ENCODE measurements around the gene CCDC102B. TPM values are rescaled to one million over a fixed set of nuclear protein-coding genes. Genes with fewer than 3 reads are reported as not detected.

Gene CCDC102B
- polyA plus RNA-seq, 1 donor, result 8.2 TPM

DNA sequence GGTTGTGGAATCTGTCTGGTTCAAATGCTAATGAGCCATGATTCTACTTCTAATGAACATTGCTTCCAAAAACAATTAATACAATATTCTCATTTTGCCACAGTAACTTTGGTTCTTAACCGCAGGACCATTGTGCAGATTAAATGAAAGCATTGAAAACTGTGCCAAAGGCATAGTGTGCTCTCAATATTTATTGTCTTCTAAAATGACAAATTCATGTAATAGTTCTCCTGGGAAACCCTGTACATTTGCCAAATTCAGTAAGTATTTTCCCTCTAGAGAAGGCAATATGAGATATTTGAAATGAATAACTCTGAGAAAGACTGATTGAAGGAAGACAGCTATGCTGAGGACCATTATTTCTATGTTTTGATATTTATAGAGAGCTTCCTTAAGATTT, 246.3 kb downstream of the CCDC102B start:
- Histone ChIP-seq H3K4me1 (ENCODE audit: control insufficient read depth, insufficient read depth, low read length) (no peaks in the 10 kb centered on the region), H3K27ac (ENCODE audit: low read length) (no peak overlapping the region), H3K36me3 (ENCODE audit: control insufficient read depth, insufficient read depth, low read length) (no peaks in the 10 kb centered on the region), H3K9me3 (ENCODE audit: control insufficient read depth, low read depth, low read length) (no peaks in the 10 kb centered on the region), H3K27me3 (ENCODE audit: control insufficient read depth, insufficient read depth, low read length) (no peaks in the 10 kb centered on the region), H3K4me3 (ENCODE audit: low read length) (no peak overlapping the region)
- WGBS (ENCODE audit: insufficient coverage, low lambda C conversion rate), result 100% methylated on average over 1 of the region's 1 CpG
- DNase-seq, result no peak

DNA sequence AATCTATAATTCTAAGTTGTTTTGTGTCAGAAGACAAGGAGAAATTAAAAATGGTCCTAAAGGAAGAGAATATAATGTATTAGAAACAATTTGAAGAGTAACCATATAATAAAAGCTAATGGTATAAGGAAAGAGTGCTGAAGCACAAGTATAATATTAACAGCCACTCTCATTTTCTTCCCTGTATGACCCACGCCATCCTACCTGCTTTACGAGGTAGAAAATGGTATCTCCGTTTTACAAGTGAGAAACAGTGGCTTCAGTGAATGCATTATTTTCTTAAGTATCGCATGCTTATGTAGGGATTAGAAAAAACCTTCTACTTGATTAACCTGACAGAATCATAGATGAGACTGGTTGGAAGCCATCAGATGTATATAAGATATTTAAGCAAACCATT, 266.2 kb downstream of the CCDC102B start:
- 0% methylated on average over 2 of the region's 4 CpGs for WGBS (ENCODE audit: insufficient coverage, low lambda C conversion rate)
- Histone ChIP-seq H3K9me3 (ENCODE audit: control insufficient read depth, low read depth, low read length) (no peaks in the 10 kb centered on the region), H3K27me3 (ENCODE audit: control insufficient read depth, insufficient read depth, low read length) (no peaks in the 10 kb centered on the region), H3K36me3 (ENCODE audit: control insufficient read depth, insufficient read depth, low read length) (no peaks in the 10 kb centered on the region), H3K4me3 (ENCODE audit: low read length) (no peak overlapping the region), H3K27ac (ENCODE audit: low read length) (no peak overlapping the region), H3K4me1 (ENCODE audit: control insufficient read depth, insufficient read depth, low read length) (no peaks in the 10 kb centered on the region)
- no peak for DNase-seq

DNA sequence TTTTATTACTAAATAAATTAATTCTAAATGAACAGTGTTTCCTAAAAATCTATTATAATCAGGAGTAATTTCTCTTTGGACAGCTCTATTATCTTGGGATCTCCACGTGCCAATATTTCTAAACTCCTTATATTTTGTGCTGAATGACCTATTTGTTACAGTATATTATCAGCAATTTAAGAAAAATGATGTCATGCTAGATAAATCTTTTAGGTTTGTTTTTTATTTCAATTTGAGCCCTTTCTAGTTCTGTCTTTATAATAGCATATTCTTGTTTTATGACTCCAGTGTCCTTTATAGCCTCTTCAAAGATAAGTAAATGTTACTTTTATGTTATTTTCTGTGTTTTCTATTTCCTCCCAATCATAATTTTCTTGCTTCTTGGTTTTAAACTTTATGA, 269.2 kb downstream of the CCDC102B start:
- no peaks in the 10 kb centered on the region for H3K36me3 ChIP-seq (ENCODE audit: control insufficient read depth, insufficient read depth, low read length)
- no peaks in the 10 kb centered on the region for H3K4me1 ChIP-seq (ENCODE audit: control insufficient read depth, insufficient read depth, low read length)
- WGBS (ENCODE audit: insufficient coverage, low lambda C conversion rate), result no CpG with 5 or more reads among the region's 1 CpG
- no peaks in the 10 kb centered on the region for H3K27me3 ChIP-seq (ENCODE audit: control insufficient read depth, insufficient read depth, low read length)
- H3K4me3 ChIP-seq (ENCODE audit: low read length), result no peak overlapping the region
- H3K9me3 ChIP-seq (ENCODE audit: control insufficient read depth, low read depth, low read length), result no peaks in the 10 kb centered on the region
- DNase-seq, result no peak
- no peak overlapping the region for H3K27ac ChIP-seq (ENCODE audit: low read length)

DNA sequence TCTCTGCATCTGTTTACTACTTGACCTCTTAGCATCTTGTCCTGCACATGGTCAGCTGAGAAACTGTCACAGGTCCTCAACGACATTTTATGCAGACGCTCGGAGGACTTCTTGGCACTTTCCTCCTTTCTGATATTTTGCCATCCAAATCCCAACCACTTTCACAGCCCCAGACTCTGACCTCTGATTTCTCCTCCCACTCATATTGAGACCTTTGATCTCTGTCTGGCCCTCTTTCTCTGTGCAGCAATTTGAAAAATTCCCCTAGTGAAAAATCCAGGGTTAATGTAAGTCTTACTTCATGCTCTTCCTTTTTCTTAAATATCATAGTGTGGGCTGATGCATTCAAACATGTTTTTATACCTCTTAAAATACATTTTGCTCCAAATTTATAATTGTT, 273.8 kb downstream of the CCDC102B start:
- Histone ChIP-seq H3K9me3 (ENCODE audit: control insufficient read depth, low read depth, low read length) (no peaks in the 10 kb centered on the region), H3K4me1 (ENCODE audit: control insufficient read depth, insufficient read depth, low read length) (no peaks in the 10 kb centered on the region), H3K27me3 (ENCODE audit: control insufficient read depth, insufficient read depth, low read length) (no peaks in the 10 kb centered on the region), H3K4me3 (ENCODE audit: low read length) (no peak overlapping the region), H3K27ac (ENCODE audit: low read length) (no peak overlapping the region), H3K36me3 (ENCODE audit: control insufficient read depth, insufficient read depth, low read length) (no peaks in the 10 kb centered on the region)
- DNase-seq, result no peak
- WGBS (ENCODE audit: insufficient coverage, low lambda C conversion rate), result 100% methylated on average over 3 of the region's 3 CpGs

DNA sequence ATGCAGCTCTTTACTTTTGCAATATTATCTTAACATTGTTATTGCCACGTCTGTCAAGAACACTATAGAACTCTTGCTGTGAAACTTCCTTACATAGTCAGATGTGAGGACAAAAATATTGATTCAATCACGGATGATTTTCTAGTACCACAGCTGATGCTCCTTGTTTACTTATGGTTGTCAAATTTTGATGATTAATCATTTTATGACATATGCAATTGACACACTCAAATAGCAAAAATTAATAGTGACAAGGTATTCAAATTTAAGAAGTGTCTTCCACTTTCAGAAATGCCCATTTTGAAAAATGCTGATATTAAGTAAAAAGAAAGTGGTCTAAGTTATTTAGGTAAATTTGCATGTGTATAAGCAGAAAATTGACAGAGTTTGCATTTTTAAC, 284.0 kb downstream of the CCDC102B start:
- Histone ChIP-seq H3K27ac (ENCODE audit: low read length) (no peak overlapping the region), H3K36me3 (ENCODE audit: control insufficient read depth, insufficient read depth, low read length) (no peaks in the 10 kb centered on the region), H3K9me3 (ENCODE audit: control insufficient read depth, low read depth, low read length) (no peaks in the 10 kb centered on the region), H3K27me3 (ENCODE audit: control insufficient read depth, insufficient read depth, low read length) (no peaks in the 10 kb centered on the region), H3K4me1 (ENCODE audit: control insufficient read depth, insufficient read depth, low read length) (no peaks in the 10 kb centered on the region), H3K4me3 (ENCODE audit: low read length) (no peak overlapping the region)
- no peak for DNase-seq
- WGBS (ENCODE audit: insufficient coverage, low lambda C conversion rate), result 29% methylated on average over 1 of the region's 2 CpGs

DNA sequence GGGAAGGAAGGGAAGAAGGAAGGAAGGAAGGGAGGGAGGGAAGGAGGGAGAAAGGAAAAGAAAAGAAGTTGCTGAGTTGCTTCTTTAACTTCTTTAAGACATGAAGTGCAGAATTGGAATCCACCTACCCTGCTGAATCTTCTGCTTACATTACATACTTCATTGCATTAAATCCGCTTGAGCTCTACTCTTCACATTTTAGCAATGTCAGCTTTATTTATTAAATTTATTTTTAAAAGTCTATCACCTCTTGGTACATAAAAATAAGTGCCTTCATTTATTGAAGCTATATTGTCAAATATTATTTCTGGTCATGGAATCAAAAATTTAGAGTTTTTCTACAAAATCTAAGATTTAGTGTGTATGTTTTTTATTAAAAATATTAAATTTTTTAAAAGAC, 284.6 kb downstream of the CCDC102B start:
- no peak overlapping the region for H3K27ac ChIP-seq (ENCODE audit: low read length)
- DNase-seq, result no peak
- no peak overlapping the region for H3K4me3 ChIP-seq (ENCODE audit: low read length)
- H3K27me3 ChIP-seq (ENCODE audit: control insufficient read depth, insufficient read depth, low read length), result no peaks in the 10 kb centered on the region
- 100% methylated on average over 1 of the region's 1 CpG for WGBS (ENCODE audit: insufficient coverage, low lambda C conversion rate)
- no peaks in the 10 kb centered on the region for H3K9me3 ChIP-seq (ENCODE audit: control insufficient read depth, low read depth, low read length)
- H3K4me1 ChIP-seq (ENCODE audit: control insufficient read depth, insufficient read depth, low read length), result no peaks in the 10 kb centered on the region
- no peaks in the 10 kb centered on the region for H3K36me3 ChIP-seq (ENCODE audit: control insufficient read depth, insufficient read depth, low read length)

DNA sequence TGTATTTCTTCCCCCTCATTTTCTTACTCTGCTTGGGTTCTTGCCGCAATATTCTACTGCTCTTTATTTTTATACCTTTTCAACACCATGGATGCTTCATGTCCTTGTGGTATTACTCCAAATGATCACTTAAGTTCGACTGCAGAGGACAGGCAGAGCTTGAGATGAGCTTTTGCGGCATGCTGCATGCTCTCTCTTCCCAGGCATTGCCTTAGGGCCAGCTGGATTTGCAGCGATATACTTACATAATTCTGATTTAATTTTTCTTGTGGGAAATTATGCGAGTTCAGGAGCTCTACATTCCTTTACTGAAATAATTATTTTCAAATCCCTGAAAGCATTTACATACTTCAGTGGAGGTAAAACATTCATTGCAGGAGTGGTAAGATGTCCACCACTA, 288.1 kb downstream of the CCDC102B start:
- Histone ChIP-seq H3K27me3 (ENCODE audit: control insufficient read depth, insufficient read depth, low read length) (no peaks in the 10 kb centered on the region), H3K4me1 (ENCODE audit: control insufficient read depth, insufficient read depth, low read length) (no peaks in the 10 kb centered on the region), H3K36me3 (ENCODE audit: control insufficient read depth, insufficient read depth, low read length) (no peaks in the 10 kb centered on the region), H3K27ac (ENCODE audit: low read length) (no peak overlapping the region), H3K4me3 (ENCODE audit: low read length) (no peak overlapping the region), H3K9me3 (ENCODE audit: control insufficient read depth, low read depth, low read length) (no peaks in the 10 kb centered on the region)
- no peak for DNase-seq
- WGBS (ENCODE audit: insufficient coverage, low lambda C conversion rate), result 93% methylated on average over 2 of the region's 5 CpGs

DNA sequence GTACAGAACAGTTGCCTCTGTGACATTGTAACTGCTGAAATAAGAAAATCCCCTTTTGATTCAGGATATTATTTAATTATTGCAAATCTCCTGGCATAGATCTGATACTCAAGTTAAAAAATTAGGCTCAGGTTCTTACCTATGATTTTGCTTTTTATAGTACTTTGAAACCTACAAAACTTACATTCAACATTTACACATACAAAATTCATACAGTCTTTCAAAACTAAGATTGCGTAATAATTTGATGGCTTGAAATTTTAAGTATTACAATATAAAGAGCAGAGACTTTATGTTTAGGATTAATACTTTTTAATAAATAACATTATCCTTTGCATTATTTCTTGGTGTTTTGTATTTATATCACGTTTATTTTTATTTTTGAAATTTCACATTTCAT, 291.1 kb downstream of the CCDC102B start:
- 91% methylated on average over 2 of the region's 2 CpGs for WGBS (ENCODE audit: insufficient coverage, low lambda C conversion rate)
- no peaks in the 10 kb centered on the region for H3K9me3 ChIP-seq (ENCODE audit: control insufficient read depth, low read depth, low read length)
- H3K27me3 ChIP-seq (ENCODE audit: control insufficient read depth, insufficient read depth, low read length), result no peaks in the 10 kb centered on the region
- H3K4me1 ChIP-seq (ENCODE audit: control insufficient read depth, insufficient read depth, low read length), result no peaks in the 10 kb centered on the region
- H3K4me3 ChIP-seq (ENCODE audit: low read length), result no peak overlapping the region
- H3K36me3 ChIP-seq (ENCODE audit: control insufficient read depth, insufficient read depth, low read length), result no peaks in the 10 kb centered on the region
- no peak for DNase-seq
- no peak overlapping the region for H3K27ac ChIP-seq (ENCODE audit: low read length)

DNA sequence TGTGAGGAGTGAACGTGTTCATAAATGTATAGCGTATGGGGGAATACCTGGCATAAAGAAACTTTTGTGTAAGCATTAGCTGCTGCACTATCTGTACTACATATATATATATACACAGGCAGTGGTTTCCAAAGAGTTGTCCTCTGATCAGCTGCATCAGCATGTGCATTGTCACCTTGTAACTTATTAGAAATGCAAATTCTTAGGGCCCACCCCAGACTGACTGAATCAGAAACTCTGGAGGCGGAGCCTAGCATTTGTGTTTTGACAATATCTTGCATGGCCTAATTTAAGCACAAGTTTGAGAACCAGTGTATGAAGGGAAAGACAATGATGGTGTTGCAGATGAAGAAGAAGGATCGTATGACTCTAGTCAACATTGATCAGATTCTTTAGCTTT, 299.5 kb downstream of the CCDC102B start:
- Histone ChIP-seq H3K4me1 (ENCODE audit: control insufficient read depth, insufficient read depth, low read length) (no peaks in the 10 kb centered on the region), H3K4me3 (ENCODE audit: low read length) (no peak overlapping the region)
- WGBS (ENCODE audit: insufficient coverage, low lambda C conversion rate), result 100% methylated on average over 1 of the region's 4 CpGs

DNA sequence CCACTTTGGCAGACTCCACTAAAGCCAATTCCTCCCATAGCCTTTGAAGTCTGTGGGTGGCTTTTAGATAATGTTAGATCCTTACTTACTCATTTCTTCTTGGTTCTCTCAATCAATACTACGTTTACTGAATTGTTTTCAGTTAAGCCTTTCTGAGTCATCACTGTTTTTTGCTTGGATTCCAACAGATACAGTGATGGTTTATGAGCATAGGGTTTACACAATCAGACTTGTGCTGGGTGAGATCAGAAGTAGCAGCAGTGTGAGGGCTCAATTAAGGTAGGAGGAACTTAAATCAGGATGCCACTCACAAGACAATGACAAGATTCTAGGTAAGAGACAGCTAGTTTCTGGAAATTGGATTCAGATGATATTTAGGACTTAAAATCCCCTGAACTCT, 305.1 kb downstream of the CCDC102B start:
- Histone ChIP-seq H3K27ac (ENCODE audit: low read length) (no peak overlapping the region), H3K27me3 (ENCODE audit: control insufficient read depth, insufficient read depth, low read length) (no peaks in the 10 kb centered on the region), H3K4me1 (ENCODE audit: control insufficient read depth, insufficient read depth, low read length) (no peaks in the 10 kb centered on the region), H3K36me3 (ENCODE audit: control insufficient read depth, insufficient read depth, low read length) (no peaks in the 10 kb centered on the region), H3K4me3 (ENCODE audit: low read length) (no peak overlapping the region), H3K9me3 (ENCODE audit: control insufficient read depth, low read depth, low read length) (no peaks in the 10 kb centered on the region)
- no peak for DNase-seq
- 43% methylated on average over 1 of the region's 1 CpG for WGBS (ENCODE audit: insufficient coverage, low lambda C conversion rate)

More for the DNA sequence above, 299.5 kb downstream of the CCDC102B start:
- H3K27ac ChIP-seq (ENCODE audit: low read length), result no peak overlapping the region
- no peaks in the 10 kb centered on the region for H3K36me3 ChIP-seq (ENCODE audit: control insufficient read depth, insufficient read depth, low read length)
- no peaks in the 10 kb centered on the region for H3K27me3 ChIP-seq (ENCODE audit: control insufficient read depth, insufficient read depth, low read length)
- no peaks in the 10 kb centered on the region for H3K9me3 ChIP-seq (ENCODE audit: control insufficient read depth, low read depth, low read length)
- no peak for DNase-seq

Data from large intestine (tissue), 3 donors.